K562 (cell line): ENCODE data around the gene SLC29A3. TPM values are rescaled to one million over a fixed set of nuclear protein-coding genes. Genes with fewer than 3 reads are reported as not detected.

Experiments used
- BCL6 ChIP-seq: fragments of 250-450 bp; sonication (Bioruptor Pico); IDR thresholded peaks from 2 replicates; pipeline ENCODE4 v1.4.0; 2020
- KLF1 ChIP-seq: fragments of 450-650 bp; IDR thresholded peaks from 2 replicates; pipeline ENCODE4 v1.6.1; 2016; ENCODE audit warnings: missing genetic modification characterization, missing compliant biosample characterization
- NRF1 ChIP-seq, 2 experiments: fragments of 450-650 bp; IDR thresholded peaks in 1 of 2; conservative IDR thresholded peaks in 1 of 2; 2 replicates each; pipeline ENCODE4 v1.6.1; 2014; ENCODE audit warnings: mild to moderate bottlenecking in 2 of 2
- RBM25 ChIP-seq: fragments of 200-400 bp; formaldehyde crosslinking; IDR thresholded peaks from 2 replicates; pipeline ENCODE4 v1.6.1; 2018; ENCODE audit warnings: low read length, low read depth, moderate library complexity; ENCODE audit not compliant: severe bottlenecking
- ZBTB40 ChIP-seq, 2 experiments: fragments of 450-650 bp in 1 of 2; sonication (generic) in 1 of 2; formaldehyde crosslinking in 1 of 2; IDR thresholded peaks; 2 replicates each; pipeline versions ENCODE4 v1.7.1 to v1.9.0; 2016 to 2022; ENCODE audit warnings: inconsistent platforms in 1 of 2, mild to moderate bottlenecking in 1 of 2, missing genetic modification reagents in 1 of 2
- ZNF436 ChIP-seq: fragments of 250-450, 450-650 bp; sonication (Bioruptor Pico); formaldehyde crosslinking; IDR thresholded peaks from 2 replicates; pipeline ENCODE4 v1.7.0; 2020; ENCODE audit warnings: mild to moderate bottlenecking
- ZZZ3 ChIP-seq: fragments of 450-650 bp; IDR thresholded peaks from 2 replicates; pipeline ENCODE4 v1.6.1; 2016; ENCODE audit warnings: antibody characterized with exemption, mild to moderate bottlenecking, moderate library complexity
- polyA plus RNA-seq, 8 experiments: library from polyadenylated mRNA; depleted of rRNA in 4 of 8; stranded (reverse) in 5 of 8; unstranded in 3 of 8; fragments of >200 nt; fragmentation: Nextera tagmentation in 2 of 8; fragmentation: Illumina TruSeq in 1 of 8; extraction: Ambion mirVana in 2 of 8; extraction: Trizol in 1 of 8; gene quantifications; 2 replicates each; pipeline versions ENCODE4 v1.2.1 to v1.2.3, GENCODE V29; 2011 to 2014; ENCODE audit warnings: inconsistent platforms in 1 of 8, missing spikeins in 1 of 8
- total RNA-seq, 7 experiments: library from RNA; depleted of rRNA in 6 of 7; stranded (reverse); fragments of >200 nt in 6 of 7; fragmentation: Illumina TruSeq in 2 of 7; extraction: Trizol in 2 of 7; gene quantifications; 2 replicates each; pipeline versions ENCODE4 v1.2.1 to v1.2.3, GENCODE V29; 2011 to 2021; ENCODE audit warnings: low replicate concordance in 1 of 7
- TF ChIP-seq, protein P1 (sequence below), 2 experiments: fragments of 450-650 bp; IDR thresholded peaks; 2 replicates each; pipeline ENCODE4 v1.6.1; 2018; ENCODE audit warnings: mild to moderate bottlenecking in 2 of 2, low read depth in 1 of 2; ENCODE audit not compliant: partially characterized antibody in 2 of 2
- TF ChIP-seq, protein P2 (sequence below): fragments of 250-450 bp; sonication (Bioruptor Pico); IDR thresholded peaks from 2 replicates; pipeline ENCODE4 v1.8.0; 2022; ENCODE audit warnings: moderate library complexity, mild to moderate bottlenecking, inconsistent platforms

The SLC29A3 gene
- total and polyA plus RNA-seq, 9 of the 15 experiments (the other 6 are each of a cell fraction or from before 2014, with no cell fraction given): 2.1 to 10.7 (median 4.6) TPM

DNA sequence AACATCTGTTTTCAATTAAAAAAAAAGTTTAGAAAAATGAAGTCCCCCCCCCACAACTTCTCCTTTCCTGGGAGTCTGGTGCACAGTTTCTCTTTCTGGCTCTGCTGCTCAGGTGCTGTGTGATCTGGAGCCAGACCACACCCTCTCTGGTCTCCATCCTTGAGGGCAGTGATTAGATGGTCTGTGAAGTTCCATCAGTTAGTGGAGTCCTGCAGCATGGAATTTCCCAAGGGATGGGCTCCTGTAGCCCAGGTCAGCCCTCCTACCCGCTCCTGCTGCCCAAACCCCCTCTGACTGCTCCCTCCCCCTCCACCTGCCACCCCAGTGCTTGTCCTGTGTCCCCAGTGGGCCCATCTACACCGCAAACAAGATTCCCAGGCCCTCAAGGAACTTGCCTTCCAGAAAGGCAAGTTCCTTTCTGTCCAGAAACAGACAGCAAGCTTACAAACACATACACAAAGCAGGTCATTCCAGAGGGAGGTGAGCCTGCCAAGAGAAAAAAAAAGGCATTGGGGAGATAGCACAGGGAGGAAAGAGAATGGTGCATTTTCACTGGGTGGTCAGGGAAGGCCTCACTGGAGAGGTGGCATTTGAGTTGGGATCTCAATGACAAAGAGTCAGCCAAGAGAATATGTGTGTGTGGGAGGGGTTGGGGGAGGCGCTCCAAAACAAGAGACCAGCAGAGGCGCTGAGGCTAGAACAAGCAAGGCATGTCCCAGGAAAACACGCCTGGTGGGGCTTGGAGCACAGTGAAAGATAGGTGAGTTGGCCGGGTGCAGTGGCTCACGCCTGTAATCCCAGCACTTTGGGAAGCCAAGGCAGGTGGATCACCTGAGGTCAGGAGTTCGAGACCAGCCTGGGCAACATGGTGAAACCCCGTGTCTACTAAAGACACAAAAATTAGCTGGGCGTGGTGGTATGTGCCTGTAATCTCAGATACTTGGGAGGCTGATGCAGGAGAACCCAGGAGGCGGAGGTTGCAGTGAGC is 49.5 kb upstream of the SLC29A3 start (continued):
- TF ChIP-seq, protein P1, sequence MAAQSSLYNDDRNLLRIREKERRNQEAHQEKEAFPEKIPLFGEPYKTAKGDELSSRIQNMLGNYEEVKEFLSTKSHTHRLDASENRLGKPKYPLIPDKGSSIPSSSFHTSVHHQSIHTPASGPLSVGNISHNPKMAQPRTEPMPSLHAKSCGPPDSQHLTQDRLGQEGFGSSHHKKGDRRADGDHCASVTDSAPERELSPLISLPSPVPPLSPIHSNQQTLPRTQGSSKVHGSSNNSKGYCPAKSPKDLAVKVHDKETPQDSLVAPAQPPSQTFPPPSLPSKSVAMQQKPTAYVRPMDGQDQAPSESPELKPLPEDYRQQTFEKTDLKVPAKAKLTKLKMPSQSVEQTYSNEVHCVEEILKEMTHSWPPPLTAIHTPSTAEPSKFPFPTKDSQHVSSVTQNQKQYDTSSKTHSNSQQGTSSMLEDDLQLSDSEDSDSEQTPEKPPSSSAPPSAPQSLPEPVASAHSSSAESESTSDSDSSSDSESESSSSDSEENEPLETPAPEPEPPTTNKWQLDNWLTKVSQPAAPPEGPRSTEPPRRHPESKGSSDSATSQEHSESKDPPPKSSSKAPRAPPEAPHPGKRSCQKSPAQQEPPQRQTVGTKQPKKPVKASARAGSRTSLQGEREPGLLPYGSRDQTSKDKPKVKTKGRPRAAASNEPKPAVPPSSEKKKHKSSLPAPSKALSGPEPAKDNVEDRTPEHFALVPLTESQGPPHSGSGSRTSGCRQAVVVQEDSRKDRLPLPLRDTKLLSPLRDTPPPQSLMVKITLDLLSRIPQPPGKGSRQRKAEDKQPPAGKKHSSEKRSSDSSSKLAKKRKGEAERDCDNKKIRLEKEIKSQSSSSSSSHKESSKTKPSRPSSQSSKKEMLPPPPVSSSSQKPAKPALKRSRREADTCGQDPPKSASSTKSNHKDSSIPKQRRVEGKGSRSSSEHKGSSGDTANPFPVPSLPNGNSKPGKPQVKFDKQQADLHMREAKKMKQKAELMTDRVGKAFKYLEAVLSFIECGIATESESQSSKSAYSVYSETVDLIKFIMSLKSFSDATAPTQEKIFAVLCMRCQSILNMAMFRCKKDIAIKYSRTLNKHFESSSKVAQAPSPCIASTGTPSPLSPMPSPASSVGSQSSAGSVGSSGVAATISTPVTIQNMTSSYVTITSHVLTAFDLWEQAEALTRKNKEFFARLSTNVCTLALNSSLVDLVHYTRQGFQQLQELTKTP (IDR thresholded peaks at IDR 0.05; ENCODE audit: low read depth in 1 of 2, partially characterized antibody in 2 of 2): peak in 1 of 2 experiments; percentile 32
- TF ChIP-seq BCL6 (CRISPR knock-in tag) (no peak), ZBTB40 (IDR thresholded peaks at IDR 0.05) (0 out of 2 replicates have a peak, but pooled peaks have one; percentile 18), ZBTB40 (CRISPR knock-in tag; IDR thresholded peaks at IDR 0.05) (no peak), RBM25 (peak; percentile 65), ZZZ3 (no peak), NRF1 (conservative IDR thresholded peaks at IDR 0.05 in 1 of 2, IDR thresholded peaks at IDR 0.05 in 1 of 2) (peak; percentile 39 to 57; a peak in 3 of 4 replicates), ZNF436 (0 out of 2 replicates have a peak, but pooled peaks have one; percentile 25), KLF1 (0 out of 2 replicates have a peak, but pooled peaks have one; percentile 44)
- TF ChIP-seq, protein P2, sequence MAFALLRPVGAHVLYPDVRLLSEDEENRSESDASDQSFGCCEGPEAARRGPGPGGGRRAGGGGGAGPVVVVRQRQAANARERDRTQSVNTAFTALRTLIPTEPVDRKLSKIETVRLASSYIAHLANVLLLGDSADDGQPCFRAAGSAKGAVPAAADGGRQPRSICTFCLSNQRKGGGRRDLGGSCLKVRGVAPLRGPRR: no peak
